A673 (cell line): ENCODE data around the gene MRGPRF. TPM values are rescaled to one million over a fixed set of nuclear protein-coding genes. Genes with fewer than 3 reads are reported as not detected.

Experiments used
- BruUV-seq: library from RNA; stranded (reverse); fragments of 400-500 nt; replicated peaks from 2 replicates; lab custom pipeline; 2021; lab: Mats Ljungman, UMichigan
- CTCF ChIA-PET: fragments of 300-600 bp; sonication (Branson Sonifier 250); formaldehyde crosslinking; loops from one replicate; lab custom pipeline; 2022; ENCODE audit warnings: antibody characterized with exemption; lab: Charles Lee
- POLR2A ChIA-PET: fragments of 300-600 bp; sonication (Branson Sonifier 250); formaldehyde crosslinking; loops from one replicate; lab custom pipeline; 2022; ENCODE audit warnings: antibody characterized with exemption; ENCODE audit not compliant: low non-redundant PET; lab: Charles Lee
- DNase-seq: peaks from one replicate; pipeline ENCODE4 v3.0.0-alpha.2; 2015; ENCODE audit warnings: low spot score
- H3K27ac ChIP-seq: fragments of 200-600 bp; sonication (generic); 2 replicates; pipeline ENCODE4 v1.5.1; 2016; ENCODE audit warnings: mixed run types, low read depth, mild to moderate bottlenecking, mixed read lengths, antibody characterized with exemption, low read length; ENCODE audit not compliant: poor library complexity, severe bottlenecking
- H3K27me3 ChIP-seq: fragments of 200-600 bp; sonication (generic); replicated peaks from 2 replicates; pipeline ENCODE4 v1.6.1; 2017; ENCODE audit warnings: mixed run types, low read depth, mild to moderate bottlenecking, mixed read lengths, antibody characterized with exemption, low read length; ENCODE audit not compliant: insufficient read depth, poor library complexity
- H3K36me3 ChIP-seq: fragments of 200-600 bp; sonication (generic); 2 replicates; pipeline ENCODE4 v1.6.1; 2016; ENCODE audit warnings: mixed run types, mild to moderate bottlenecking, mixed read lengths, antibody characterized with exemption, low read length; ENCODE audit not compliant: insufficient read depth, poor library complexity, severe bottlenecking
- H3K4me1 ChIP-seq: fragments of 200-600 bp; sonication (generic); 2 replicates; pipeline ENCODE4 v1.6.1; 2017; ENCODE audit warnings: mixed run types, mild to moderate bottlenecking, mixed read lengths, antibody characterized with exemption, low read length; ENCODE audit not compliant: insufficient read depth, poor library complexity, severe bottlenecking
- H3K4me3 ChIP-seq: fragments of 200-600 bp; sonication (generic); 2 replicates; pipeline ENCODE4 v1.5.1; 2016; ENCODE audit warnings: low read depth, mixed run types, mild to moderate bottlenecking, mixed read lengths, low read length; ENCODE audit not compliant: poor library complexity, severe bottlenecking
- H3K9me3 ChIP-seq: fragments of 200-600 bp; sonication (generic); 2 replicates; pipeline ENCODE4 v1.6.1; 2016; ENCODE audit warnings: mixed run types, low read depth, mild to moderate bottlenecking, mixed read lengths, antibody characterized with exemption, low read length; ENCODE audit not compliant: poor library complexity, severe bottlenecking
- CTCF ChIP-seq: fragments of 300-800, 200-600 bp; sonication (generic); conservative IDR thresholded peaks from 2 replicates; pipeline ENCODE4 v1.5.1; 2017; ENCODE audit warnings: low read depth, mild to moderate bottlenecking, antibody characterized with exemption, low read length, moderate library complexity, mixed read lengths
- EZH2 ChIP-seq: fragments of 200-600 bp; sonication (generic); IDR thresholded peaks from 2 replicates; pipeline ENCODE4 v1.6.1; 2017; ENCODE audit warnings: borderline replicate concordance, low read depth, mild to moderate bottlenecking, mixed read lengths, antibody characterized with exemption, low read length; ENCODE audit not compliant: poor library complexity, severe bottlenecking
- intact Hi-C: fragments of 100-400 bp; cut with micrococcal nuclease; formaldehyde crosslinking; loops from one replicate; pipeline ENCODE4 v1.10.0; 2022; ENCODE audit not compliant: unreplicated experiment
- total RNA-seq: library from RNA; stranded (reverse); gene quantifications from 2 replicates; pipeline ENCODE4 v1.2.3, GENCODE V29; 2021

MRGPRF gene
- total RNA-seq, 1 experiment from 2014 or later: 9.3 TPM

DNA sequence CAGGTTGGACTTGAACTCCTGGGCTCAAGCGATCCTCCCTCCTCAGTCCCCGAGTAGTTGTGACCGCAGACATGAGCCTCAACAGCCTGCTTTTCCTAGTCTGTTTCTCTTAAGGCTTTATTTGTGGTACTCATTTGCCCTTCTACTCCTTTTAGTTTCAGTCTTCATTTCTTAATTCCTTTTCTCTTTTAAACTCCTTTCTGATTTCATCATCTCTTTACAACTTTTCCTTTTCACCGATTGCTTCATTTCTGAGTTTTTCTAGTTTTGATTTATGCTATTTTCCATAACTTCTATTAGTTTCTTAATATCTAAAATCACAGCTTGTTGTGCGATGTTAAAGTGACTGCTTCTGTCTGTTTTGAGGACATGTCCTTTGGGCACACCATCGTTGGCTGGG, 17.3 kb upstream of the MRGPRF start:
- CTCF ChIA-PET: no interaction called here
- BruUV-seq: no TSS peak

DNA sequence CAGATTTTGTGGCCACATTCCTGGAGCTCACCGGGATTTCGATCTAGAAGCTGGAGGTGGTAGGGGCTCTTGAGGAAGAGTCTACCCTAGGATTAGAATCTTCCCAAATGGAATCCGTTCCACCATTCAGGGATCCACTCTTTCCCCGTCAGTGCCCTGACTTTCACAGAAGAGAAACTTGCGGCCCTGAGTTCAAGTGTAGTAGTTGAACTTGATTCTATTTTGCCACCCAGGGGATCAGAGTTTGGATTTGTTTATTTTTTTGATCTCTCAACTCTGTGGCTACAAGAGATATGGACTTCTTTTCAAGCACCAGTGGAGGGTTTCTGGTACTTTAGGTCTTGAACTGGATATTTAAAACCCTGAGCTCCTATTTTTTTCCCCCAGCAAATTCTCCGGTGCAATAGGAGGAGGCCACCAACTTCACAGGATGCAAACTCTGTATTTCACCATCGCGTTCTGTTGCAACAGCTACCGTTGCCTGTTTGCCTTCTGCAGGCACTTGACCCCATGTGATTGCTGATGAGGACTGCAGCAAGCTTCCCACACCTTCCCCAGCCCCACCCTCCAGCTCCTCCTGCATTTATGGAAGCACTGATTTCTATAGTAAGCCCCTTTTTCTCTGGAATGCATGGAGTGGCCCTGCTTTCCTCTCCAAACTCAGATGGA, 14.8 kb upstream of the MRGPRF start:
- intact Hi-C loops: no loop called here
- H3K36me3 ChIP-seq: no peaks in the 10 kb centered on the region
- no peak overlapping the region for H3K27ac ChIP-seq
- H3K9me3 ChIP-seq: no peaks in the 10 kb centered on the region
- no peaks in the 10 kb centered on the region for H3K27me3 ChIP-seq
- no peak for DNase-seq
- TF ChIP-seq EZH2: no peak
- TF ChIP-seq CTCF: no peak
- no peaks in the 10 kb centered on the region for H3K4me1 ChIP-seq
- no TSS peak for BruUV-seq
- no peak overlapping the region for H3K4me3 ChIP-seq
- POLR2A ChIA-PET: interaction anchor here (0.6 kb wide), 1 partner anchor 240 kb away, joined by 4 read pairs; no protein-coding TSS in a partner anchor
- CTCF ChIA-PET: interaction anchor here (1.0 kb wide), 1 partner anchor 17 kb away, joined by 4 read pairs; no protein-coding TSS in a partner anchor

More for the DNA sequence above, 17.3 kb upstream of the MRGPRF start:
- H3K27ac ChIP-seq: no peak overlapping the region
- H3K27me3 ChIP-seq: no peaks in the 10 kb centered on the region
- TF ChIP-seq CTCF (no peak), EZH2 (no peak)
- H3K4me3 ChIP-seq: no peak overlapping the region
- DNase-seq: no peak
- intact Hi-C loops: no loop called here
- peaks cover 5% of the 10 kb centered on the region for H3K4me1 ChIP-seq
- no peaks in the 10 kb centered on the region for H3K36me3 ChIP-seq
- H3K9me3 ChIP-seq: no peaks in the 10 kb centered on the region
- POLR2A ChIA-PET: no interaction called here

- CTCF ChIA-PET: no interaction called here
- no TSS peak for BruUV-seq
- no peaks in the 10 kb centered on the region for H3K9me3 ChIP-seq
- no peaks in the 10 kb centered on the region for H3K36me3 ChIP-seq
- no peak overlapping the region for H3K27ac ChIP-seq
- H3K27me3 ChIP-seq: no peaks in the 10 kb centered on the region
- TF ChIP-seq CTCF (no peak), EZH2 (no peak)
- H3K4me1 ChIP-seq: no peaks in the 10 kb centered on the region
- POLR2A ChIA-PET: no interaction called here
- no peak overlapping the region for H3K4me3 ChIP-seq
- no peak for DNase-seq
- intact Hi-C loops: no loop called here
Measured at GRCh38 chr11:69024509-69024908, 11.5 kb upstream of the MRGPRF start.
